Activated naive CD8-positive, alpha-beta T cell (primary cell): ENCODE data around the gene FSD1.
"Not testable (repeated sequence)": the region's sequence is repeated elsewhere in the genome, so short reads cannot be mapped to it uniquely, and the experiment has no call there.

Experiments
- H3K27ac Mint-ChIP-seq: one replicate; pipeline ENCODE4 v1.8.0; 2021; ENCODE audit warnings: mixed read lengths
- H3K27me3 Mint-ChIP-seq: one replicate; pipeline ENCODE4 v1.8.0; 2021; ENCODE audit warnings: mixed read lengths
- H3K36me3 Mint-ChIP-seq: one replicate; pipeline ENCODE4 v1.8.0; 2021; ENCODE audit warnings: mixed read lengths
- H3K4me1 Mint-ChIP-seq: one replicate; pipeline ENCODE4 v1.8.0; 2021; ENCODE audit warnings: low read depth, mixed read lengths
- H3K4me3 Mint-ChIP-seq: one replicate; pipeline ENCODE4 v1.8.0; 2021; ENCODE audit warnings: mild to moderate bottlenecking, mixed read lengths
- H3K9me3 Mint-ChIP-seq: one replicate; pipeline ENCODE4 v1.8.0; 2021; ENCODE audit warnings: low read depth, mixed read lengths

FSD1 gene

GRCh38 chr19:4322942-4323665, 18.7 kb downstream of the FSD1 start:
- peaks cover 20% of the 10 kb centered on the region for H3K4me1 Mint-ChIP-seq
- no peak overlapping the region for H3K4me3 Mint-ChIP-seq
- H3K27me3 Mint-ChIP-seq = no peaks in the 10 kb centered on the region
- no peaks in the 10 kb centered on the region for H3K9me3 Mint-ChIP-seq
- H3K27ac Mint-ChIP-seq = no peak overlapping the region
- no peaks in the 10 kb centered on the region for H3K36me3 Mint-ChIP-seq

- no peaks in the 10 kb centered on the region for H3K36me3 Mint-ChIP-seq
- H3K4me3 Mint-ChIP-seq = no peak overlapping the region
- no peak overlapping the region for H3K27ac Mint-ChIP-seq
- H3K9me3 Mint-ChIP-seq = no peaks in the 10 kb centered on the region
- no peaks in the 10 kb centered on the region for H3K27me3 Mint-ChIP-seq
- H3K4me1 Mint-ChIP-seq = peaks cover 20% of the 10 kb centered on the region
Measured at GRCh38 chr19:4323692-4324091, 19.3 kb downstream of the FSD1 start.

DNA sequence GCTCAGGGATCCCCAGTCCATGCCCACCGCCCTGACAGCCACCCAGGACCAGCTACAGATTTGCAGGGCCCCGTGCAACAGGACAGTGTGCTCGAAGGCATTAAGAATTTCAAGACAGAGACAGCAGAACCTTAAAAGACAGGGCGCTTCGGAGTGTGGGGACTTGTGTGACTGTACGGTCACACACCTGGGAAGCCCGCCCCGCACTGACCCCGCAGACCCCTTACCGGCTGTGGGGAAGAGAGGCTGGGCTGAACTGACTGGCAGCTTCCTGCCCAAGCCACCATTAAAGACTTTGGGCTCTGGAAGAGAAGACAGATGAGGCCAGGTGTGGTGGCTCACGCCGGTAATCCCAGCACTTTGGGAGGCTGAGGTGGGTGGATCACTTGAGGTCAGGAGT, 19.8 kb downstream of the FSD1 start:
- Mint-ChIP-seq H3K4me3 (no peak overlapping the region), H3K4me1 (peaks cover 20% of the 10 kb centered on the region), H3K27me3 (no peaks in the 10 kb centered on the region), H3K27ac (no peak overlapping the region), H3K36me3 (no peaks in the 10 kb centered on the region), H3K9me3 (no peaks in the 10 kb centered on the region)

DNA sequence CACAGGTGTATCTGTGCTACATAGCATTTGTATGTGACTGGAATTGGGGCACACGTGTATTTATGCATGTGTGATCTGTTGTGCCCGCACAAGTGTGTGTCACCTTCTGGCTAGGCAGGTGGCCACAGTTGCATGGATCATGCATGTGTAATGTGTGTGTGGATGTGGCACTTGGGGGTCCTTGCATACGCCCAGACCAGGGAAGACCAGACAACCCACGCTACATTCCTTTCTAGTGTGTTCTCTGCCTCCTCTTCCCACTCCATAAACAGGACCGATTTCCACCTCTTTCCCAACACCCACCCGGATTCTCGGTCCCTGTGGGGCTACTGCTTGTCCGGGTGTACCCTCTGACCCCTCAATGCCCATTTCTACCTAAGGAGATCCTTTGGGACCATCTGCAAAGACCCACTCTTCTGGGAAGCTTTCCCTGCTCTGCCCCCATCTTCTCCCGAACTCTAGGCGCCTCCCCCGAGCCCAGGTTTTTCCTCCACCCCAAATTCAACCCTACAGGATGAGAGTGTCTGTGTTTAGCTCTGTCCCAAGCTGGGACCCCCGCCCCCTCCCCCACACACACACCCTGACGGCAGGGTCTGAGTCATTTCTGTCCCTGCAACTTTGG, 21.9 kb downstream of the FSD1 start:
- Mint-ChIP-seq H3K4me1 (peaks cover 23% of the 10 kb centered on the region), H3K27ac (no peak overlapping the region), H3K27me3 (no peaks in the 10 kb centered on the region), H3K36me3 (no peaks in the 10 kb centered on the region), H3K4me3 (peak overlapping the region; percentile 76), H3K9me3 (no peaks in the 10 kb centered on the region)

DNA sequence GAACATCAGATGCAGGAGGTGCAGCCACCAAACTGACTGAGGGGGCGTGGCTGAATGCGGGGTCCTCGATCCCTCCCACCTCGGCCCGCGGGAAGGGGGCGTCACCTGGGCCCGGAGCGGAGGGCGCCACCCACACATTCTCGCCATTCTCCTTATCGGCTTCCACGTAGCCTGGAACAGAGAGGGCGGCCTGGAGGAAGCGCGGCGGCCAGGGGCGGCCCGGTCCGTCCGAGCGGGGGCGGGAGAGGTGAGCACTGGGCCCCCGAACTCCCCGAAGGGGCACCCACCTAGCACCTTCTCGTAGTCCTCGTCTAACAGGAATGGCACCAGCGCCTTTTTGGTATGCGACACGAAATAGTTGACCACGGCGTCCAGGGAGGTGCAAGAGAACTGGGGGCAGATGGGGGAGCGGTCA, 22.4 kb downstream of the FSD1 start:
- no peaks in the 10 kb centered on the region for H3K9me3 Mint-ChIP-seq
- H3K4me3 Mint-ChIP-seq = peak overlapping the region; percentile 90
- H3K27ac Mint-ChIP-seq = no peak overlapping the region
- H3K36me3 Mint-ChIP-seq = no peaks in the 10 kb centered on the region
- no peaks in the 10 kb centered on the region for H3K27me3 Mint-ChIP-seq
- peaks cover 23% of the 10 kb centered on the region for H3K4me1 Mint-ChIP-seq

- no peaks in the 10 kb centered on the region for H3K36me3 Mint-ChIP-seq
- H3K4me3 Mint-ChIP-seq = peak overlapping the region; percentile 90
- no peaks in the 10 kb centered on the region for H3K9me3 Mint-ChIP-seq
- H3K27me3 Mint-ChIP-seq = no peaks in the 10 kb centered on the region
- peak overlapping the region; percentile 34 for H3K27ac Mint-ChIP-seq
- peaks cover 23% of the 10 kb centered on the region for H3K4me1 Mint-ChIP-seq
Measured at GRCh38 chr19:4327252-4327876, 23.0 kb downstream of the FSD1 start.

- H3K27me3 Mint-ChIP-seq = no peaks in the 10 kb centered on the region
- no peaks in the 10 kb centered on the region for H3K9me3 Mint-ChIP-seq
- H3K4me3 Mint-ChIP-seq = peak overlapping the region; percentile 90
- H3K4me1 Mint-ChIP-seq = peaks cover 23% of the 10 kb centered on the region
- no peaks in the 10 kb centered on the region for H3K36me3 Mint-ChIP-seq
- no peak overlapping the region for H3K27ac Mint-ChIP-seq
Measured at GRCh38 chr19:4327877-4328242, 23.5 kb downstream of the FSD1 start.

DNA sequence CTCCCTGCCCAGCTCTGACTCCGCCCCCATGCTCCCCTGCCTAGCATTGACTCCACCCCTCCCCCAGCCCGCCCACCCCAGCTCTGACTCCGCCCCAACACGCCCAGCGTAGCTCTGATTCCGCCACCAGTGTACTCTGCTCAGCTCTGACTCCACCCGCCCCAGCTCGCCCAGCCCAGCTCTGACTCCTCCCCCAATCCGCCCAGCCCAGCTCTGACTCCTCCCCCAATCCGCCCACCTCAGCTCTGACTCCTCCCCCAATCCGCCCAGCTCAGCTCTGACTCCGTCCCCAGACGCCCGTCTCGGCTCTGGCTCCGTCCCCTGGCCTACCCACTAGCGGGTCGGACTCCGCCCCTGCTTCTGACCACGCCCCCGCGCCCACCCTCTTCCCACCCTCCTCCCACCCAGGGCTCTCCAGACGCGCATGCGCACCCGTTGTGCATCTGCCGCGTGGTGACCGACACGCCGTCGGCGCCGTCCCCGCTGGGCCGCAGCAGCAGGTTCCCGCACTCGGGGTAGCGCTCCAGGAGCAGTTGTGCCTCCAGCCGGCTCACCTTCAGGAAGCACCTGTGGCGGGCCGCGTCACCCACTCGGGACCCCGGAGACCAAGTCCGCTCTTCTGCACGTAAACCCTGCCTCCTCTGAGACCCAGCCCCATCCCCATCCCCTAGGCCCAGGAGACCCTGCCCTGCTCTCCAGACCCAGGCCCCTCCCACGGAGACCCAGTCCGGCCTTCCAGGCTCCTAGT, 24.0 kb downstream of the FSD1 start:
- H3K4me1 Mint-ChIP-seq = peaks cover 23% of the 10 kb centered on the region
- peak overlapping the region; percentile 90 for H3K4me3 Mint-ChIP-seq
- H3K36me3 Mint-ChIP-seq = no peaks in the 10 kb centered on the region
- no peaks in the 10 kb centered on the region for H3K9me3 Mint-ChIP-seq
- H3K27me3 Mint-ChIP-seq = no peaks in the 10 kb centered on the region
- peak overlapping the region; percentile 92 for H3K27ac Mint-ChIP-seq

DNA sequence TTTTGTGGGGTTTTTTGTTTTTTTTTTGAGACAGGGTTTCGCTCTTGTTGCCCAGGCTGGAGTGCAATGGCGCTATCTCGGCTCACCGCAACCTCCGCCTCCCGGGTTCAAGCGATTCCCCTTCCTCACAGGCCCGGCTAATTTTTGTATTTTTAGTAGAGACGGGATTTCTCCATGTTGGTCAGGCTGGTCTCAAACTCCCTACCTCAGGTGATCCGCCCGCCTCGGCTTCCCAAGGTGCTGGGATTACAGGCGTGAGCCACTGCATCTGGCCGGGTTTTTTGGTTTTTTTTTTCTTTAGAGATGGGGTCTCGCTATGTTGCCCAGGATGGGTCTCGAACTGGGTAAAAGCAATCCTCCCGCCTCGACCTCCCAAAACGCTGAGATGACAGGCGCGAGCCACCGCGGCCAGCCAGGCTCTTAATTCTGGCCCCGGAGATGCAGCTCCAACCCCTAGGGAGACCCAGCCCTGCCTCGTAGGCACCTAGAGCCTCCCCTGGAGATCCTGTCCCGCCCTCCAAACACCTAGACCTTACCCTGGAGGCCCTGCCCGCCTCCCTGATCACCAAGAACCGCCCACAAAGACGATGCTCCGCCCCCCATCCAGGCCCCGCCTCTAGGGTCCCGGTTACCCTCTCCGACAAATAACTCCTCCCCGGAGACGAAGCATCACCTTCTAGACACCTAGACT, 24.7 kb downstream of the FSD1 start:
- not testable (repeated sequence) for H3K27me3 Mint-ChIP-seq, H3K9me3 Mint-ChIP-seq, H3K36me3 Mint-ChIP-seq
- H3K4me1 Mint-ChIP-seq = peaks cover 23% of the 10 kb centered on the region
- peak overlapping the region; percentile 92 for H3K27ac Mint-ChIP-seq
- peak overlapping the region; percentile 90 for H3K4me3 Mint-ChIP-seq

- Mint-ChIP-seq H3K27me3 (no peaks in the 10 kb centered on the region), H3K4me3 (peak overlapping the region; percentile 67), H3K4me1 (peaks cover 23% of the 10 kb centered on the region), H3K9me3 (no peaks in the 10 kb centered on the region), H3K27ac (peak overlapping the region; percentile 54), H3K36me3 (peaks cover under 1% of the 10 kb centered on the region)
Measured at GRCh38 chr19:4329858-4330257, 25.5 kb downstream of the FSD1 start.

DNA sequence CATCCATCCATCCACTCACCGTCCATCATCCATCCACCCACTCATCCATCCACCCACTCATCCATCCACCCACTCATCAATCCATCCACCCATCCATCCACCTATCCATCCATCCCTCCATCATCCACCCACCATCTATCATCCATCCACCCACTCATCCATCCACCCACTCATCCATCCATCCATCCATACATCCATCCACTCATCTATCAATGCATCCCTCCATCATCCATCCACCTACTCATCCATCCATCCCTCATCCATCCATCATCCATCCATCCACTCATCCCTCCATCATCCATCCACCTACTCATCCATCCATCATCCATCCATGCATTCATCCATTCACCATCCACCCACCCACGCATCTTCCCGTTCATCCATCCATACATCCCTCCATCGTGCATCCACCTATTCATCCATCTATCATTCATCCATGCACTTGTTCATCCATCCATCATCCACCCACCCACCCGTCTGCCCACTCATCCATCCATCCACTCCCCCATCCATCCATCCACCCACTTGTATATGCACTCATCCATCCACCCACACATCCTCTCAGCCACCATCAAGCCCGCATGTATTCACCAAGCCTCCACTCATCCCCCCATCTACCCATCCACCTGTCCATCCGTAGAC, 30.7 kb downstream of the FSD1 start:
- Mint-ChIP-seq H3K36me3 (peaks cover 7% of the 10 kb centered on the region), H3K9me3 (no peaks in the 10 kb centered on the region), H3K4me1 (peaks cover 13% of the 10 kb centered on the region), H3K4me3 (no peak overlapping the region), H3K27ac (no peak overlapping the region), H3K27me3 (no peaks in the 10 kb centered on the region)

DNA sequence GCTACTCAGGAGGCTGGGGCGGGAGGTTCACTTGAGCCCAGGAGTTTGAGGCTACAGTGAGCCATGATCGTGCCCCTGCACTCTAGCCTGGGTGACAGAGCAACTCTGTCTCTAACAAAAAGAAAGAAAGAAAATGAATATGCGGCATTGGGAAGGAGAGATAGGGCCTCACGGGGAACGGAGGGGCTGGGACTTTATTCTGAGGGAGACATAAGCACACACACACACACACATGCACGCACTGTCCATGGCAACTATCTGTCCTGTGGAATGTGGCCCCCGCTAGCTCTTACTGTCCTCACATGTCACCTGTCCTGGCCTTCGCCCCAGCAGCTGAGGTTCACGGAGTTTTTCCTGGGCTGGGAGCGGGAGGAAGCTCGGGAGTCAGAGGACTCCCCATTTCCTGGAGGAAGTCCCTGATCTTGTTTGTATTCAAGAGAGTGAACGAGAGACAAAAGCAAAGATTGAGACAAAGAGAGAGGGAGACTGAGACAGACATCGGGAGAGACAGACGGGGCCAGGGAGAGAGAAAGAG, 33.6 kb downstream of the FSD1 start:
- peaks cover 17% of the 10 kb centered on the region for H3K4me1 Mint-ChIP-seq
- no peaks in the 10 kb centered on the region for H3K9me3 Mint-ChIP-seq
- no peaks in the 10 kb centered on the region for H3K27me3 Mint-ChIP-seq
- H3K4me3 Mint-ChIP-seq = peak overlapping the region; percentile 89
- H3K36me3 Mint-ChIP-seq = peaks cover 7% of the 10 kb centered on the region
- peak overlapping the region; percentile 87 for H3K27ac Mint-ChIP-seq

GRCh38 chr19:4338441-4339355, 34.3 kb downstream of the FSD1 start, which contains the start of gene STAP2:
TSS of gene STAP2 (minus strand) at chr19:4338827. CDS start at chr19:4338753, 74 bp downstream.
- Mint-ChIP-seq H3K36me3 (peaks cover 7% of the 10 kb centered on the region), H3K4me1 (peaks cover 20% of the 10 kb centered on the region), H3K27me3 (no peaks in the 10 kb centered on the region), H3K4me3 (peak within 1 kb of the TSS; percentile 89), H3K27ac (peak within 1 kb of the TSS; percentile 87), H3K9me3 (no peaks in the 10 kb centered on the region)
